ENCODE data around the gene NOTCH4. TPM values are rescaled to one million over a fixed set of nuclear protein-coding genes. Genes with fewer than 3 reads are reported as not detected.

Gene NOTCH4
- total and polyA plus RNA-seq, 9 of the 15 experiments (the other 6 are each of a cell fraction or from before 2014, with no cell fraction given): 0.24 to 4.3 (median 1.7) TPM

GRCh38 chr6:32177788-32178546 lies 45.9 kb downstream of the NOTCH4 start, which contains the start of gene RNF5 (continued):
- TF ChIP-seq TCF7 (IDR thresholded peaks at IDR 0.05; ENCODE audit: borderline replicate concordance) (peak; percentile 88; the same call in 1 of the 2 replicates), ZNF316 (IDR thresholded peaks at IDR 0.05) (peak; percentile 100), RNF2 (IDR thresholded peaks at IDR 0.05) (peak; percentile 55; the same call in 1 of the 2 replicates), ELK3 (CRISPR knock-in tag; IDR thresholded peaks at IDR 0.05) (no peak), HDAC3 (IDR thresholded peaks at IDR 0.05; ENCODE audit: borderline replicate concordance, partially characterized antibody) (no peak), JUN (IDR thresholded peaks at IDR 0.05; ENCODE audit: borderline replicate concordance, low read depth, low read length) (peak; percentile 32; the same call in 1 of the 2 replicates), JUN (CRISPR knock-in tag; IDR thresholded peaks at IDR 0.05; ENCODE audit: borderline replicate concordance) (no peak), EP400 (IDR thresholded peaks at IDR 0.05) (peak; percentile 81; the same call in 1 of the 2 replicates), CBX3 (IDR thresholded peaks at IDR 0.05; ENCODE audit: borderline replicate concordance in 1 of 2, low read length in 2 of 2) (peak in 1 of 2 experiments; percentile 38; a peak in 1 of 3 replicates), SP1 (CRISPR knock-in tag; IDR thresholded peaks at IDR 0.05) (peak; percentile 81), ZNF77 (CRISPR knock-in tag; IDR thresholded peaks at IDR 0.05) (no peak), ZFX (CRISPR knock-in tag; IDR thresholded peaks at IDR 0.05) (no peak), C11orf30 (IDR thresholded peaks at IDR 0.05; ENCODE audit: low read depth) (peak; percentile 100), SP2 (IDR thresholded peaks at IDR 0.05; ENCODE audit: extremely low read depth, low read depth, low read length, poor library complexity, severe bottlenecking) (peak; percentile 94), RHOXF2B (CRISPR knock-in tag; conservative IDR thresholded peaks at IDR 0.05) (no peak), OTX1 (CRISPR knock-in tag; IDR thresholded peaks at IDR 0.05) (0 out of 2 replicates have a peak, but pooled peaks have one; percentile 27), MGA (IDR thresholded peaks at IDR 0.05) (peak; percentile 92; the same call in 1 of the 2 replicates)

All from K562 (cell line).